Erythroblast (primary cell): ENCODE data around the gene ZDHHC22.

Source experiments
- GATA1 ChIP-seq: IDR thresholded peaks from 2 replicates; pipeline ENCODE4 v1.6.1; 2011; ENCODE audit warnings: low read depth, mild to moderate bottlenecking, control low read depth, low read length, moderate library complexity
- POLR2A ChIP-seq: IDR thresholded peaks from 2 replicates; pipeline ENCODE4 v1.6.1; 2011; ENCODE audit warnings: mild to moderate bottlenecking, low read length

GRCh38 chr14:77157740-77158139, 16.1 kb upstream of the ZDHHC22 start:
- TF ChIP-seq POLR2A (no peak), GATA1 (no peak)
